Prostate gland (tissue), 2 donors: Measurements from ENCODE around the gene RPUSD3. TPM values are rescaled to one million over a fixed set of nuclear protein-coding genes. Genes with fewer than 3 reads are reported as not detected.
"Not testable (repeated sequence)": the region's sequence is repeated elsewhere in the genome, so short reads cannot be mapped to it uniquely, and the experiment has no call there.

Experiments
- DNase-seq: peaks from one replicate; pipeline ENCODE4 v3.0.0-alpha.2; 2019; ENCODE audit warnings: low spot score
- H3K27ac ChIP-seq, 2 donors: fragments of 200-600 bp; sonication (generic); 2 replicates each; pipeline ENCODE4 v1.5.1; 2017 to 2019
- H3K27me3 ChIP-seq: fragments of 200-600 bp; sonication (generic); replicated peaks from 2 replicates; pipeline ENCODE4 v1.5.1; 2019; ENCODE audit not compliant: insufficient read depth
- H3K36me3 ChIP-seq, 2 donors: fragments of 200-600 bp; sonication (generic); 1 replicate in 1 of 2; 2 replicates in 1 of 2; pipeline versions ENCODE4 v1.5.1 to v1.8.1; 2017 to 2019
- H3K4me1 ChIP-seq: fragments of 200-600 bp; sonication (generic); replicated peaks from 2 replicates; pipeline ENCODE4 v1.5.1; 2019
- H3K4me3 ChIP-seq, 2 donors: fragments of 200-600 bp; sonication (generic); 2 replicates each; pipeline ENCODE4 v1.5.1; 2017 to 2019
- H3K9me3 ChIP-seq: fragments of 200-600 bp; sonication (generic); 2 replicates; pipeline ENCODE4 v1.5.1; 2017
- CTCF ChIP-seq, 4 experiments: fragments of 200-600 bp in 2 of 4; fragments of 450-650 bp in 2 of 4; sonication (generic) in 2 of 4; IDR thresholded peaks; 1 replicate in 3 of 4; 2 replicates in 1 of 4; pipeline ENCODE4 v1.5.1; 2016 to 2019; ENCODE audit warnings: antibody characterized with exemption in 4 of 4, mild to moderate bottlenecking in 2 of 4, moderate library complexity in 2 of 4
- POLR2A ChIP-seq: fragments of 450-650 bp; IDR thresholded peaks from one replicate; pipeline ENCODE4 v1.6.1; 2016; ENCODE audit warnings: antibody characterized with exemption, mild to moderate bottlenecking
- POLR2AphosphoS5 ChIP-seq: sonication (generic); formaldehyde crosslinking; IDR thresholded peaks from one replicate; pipeline ENCODE4 v1.6.1; 2017; ENCODE audit warnings: antibody characterized with exemption
- WGBS: methylation state at CpG from one replicate; pipeline ENCODE4 v1.1.5; 2018; 5-methylcytosine and 5-hydroxymethylcytosine counted together
- intact Hi-C: fragments of 100-400 bp; cut with DNase I; formaldehyde crosslinking; loops from one replicate; pipeline ENCODE4 v1.14.2; 2022
- total RNA-seq, 2 donors: library from RNA; depleted of rRNA; stranded (reverse); fragments of >200 nt; gene quantifications; one replicate each; pipeline ENCODE4 v1.1.0, GENCODE V29; 2016

The RPUSD3 gene
- total RNA-seq, 2 donors from 2014 or later, result 40.9 to 44.6 TPM

- H3K27ac ChIP-seq, intact Hi-C loops, DNase-seq, H3K4me3 ChIP-seq, H3K36me3 ChIP-seq, H3K4me1 ChIP-seq, H3K27me3 ChIP-seq, H3K9me3 ChIP-seq: not testable (repeated sequence)
- WGBS, result 37% methylated on average over 4 of the region's 4 CpGs
- peak; percentile 21 to 56 (median 46) for TF ChIP-seq CTCF (IDR thresholded peaks at IDR 0.05)
Observed at GRCh38 chr3:9848860-9849259, 5.1 kb upstream of the RPUSD3 start.

- H3K27me3 ChIP-seq, H3K27ac ChIP-seq, intact Hi-C loops, DNase-seq, H3K36me3 ChIP-seq, H3K4me1 ChIP-seq, H3K9me3 ChIP-seq, H3K4me3 ChIP-seq: not testable (repeated sequence)
- 37% methylated on average over 9 of the region's 9 CpGs for WGBS
Observed at GRCh38 chr3:9847870-9848269, 4.1 kb upstream of the RPUSD3 start.

GRCh38 chr3:9846931-9847488, 3.2 kb upstream of the RPUSD3 start:
- Histone ChIP-seq H3K4me3 (no peak overlapping the region), H3K27ac (no peak overlapping the region), H3K9me3 (no peaks in the 10 kb centered on the region), H3K27me3 (no peaks in the 10 kb centered on the region), H3K4me1 (no peaks in the 10 kb centered on the region), H3K36me3 (no peaks in the 10 kb centered on the region)
- WGBS, result 96% methylated on average over 6 of the region's 6 CpGs
- DNase-seq, result no peak
- intact Hi-C loops, result no loop called here
- no peak for TF ChIP-seq POLR2A
- TF ChIP-seq CTCF (IDR thresholded peaks at IDR 0.05), result no peak
- no peak for TF ChIP-seq POLR2AphosphoS5

GRCh38 chr3:9846231-9846630, 2.4 kb upstream of the RPUSD3 start:
- no peak overlapping the region for H3K27ac ChIP-seq
- no peak overlapping the region for H3K4me3 ChIP-seq
- intact Hi-C loops, result no loop called here
- H3K36me3 ChIP-seq, result no peaks in the 10 kb centered on the region
- no peaks in the 10 kb centered on the region for H3K4me1 ChIP-seq
- H3K9me3 ChIP-seq, result no peaks in the 10 kb centered on the region
- no peak for TF ChIP-seq CTCF (IDR thresholded peaks at IDR 0.05)
- TF ChIP-seq POLR2AphosphoS5, result no peak
- no peak for TF ChIP-seq POLR2A
- 69% methylated on average over 5 of the region's 6 CpGs for WGBS
- H3K27me3 ChIP-seq, result no peaks in the 10 kb centered on the region
- DNase-seq, result no peak

GRCh38 chr3:9841015-9841414, 2.8 kb downstream of the RPUSD3 start:
- TF ChIP-seq CTCF (IDR thresholded peaks at IDR 0.05) (no peak), POLR2A (no peak), POLR2AphosphoS5 (no peak)

More at GRCh38 chr3:9841015-9841414, 2.8 kb downstream of the RPUSD3 start:
- Histone ChIP-seq H3K4me3 (no peak overlapping the region), H3K27ac (no peak overlapping the region), H3K4me1 (no peaks in the 10 kb centered on the region), H3K9me3 (no peaks in the 10 kb centered on the region), H3K36me3 (no peaks in the 10 kb centered on the region), H3K27me3 (no peaks in the 10 kb centered on the region)
- intact Hi-C loops, result loop anchor here (5.0 kb wide), 2 partner anchors 91 to 109 kb away; partner anchors contain the start of genes BRPF1 and CRELD1
- DNase-seq, result no peak
- WGBS, result 82% methylated on average over 8 of the region's 8 CpGs
